Large intestine (tissue), 3 donors: Measurements from ENCODE around the gene PRDM16. TPM values are rescaled to one million over a fixed set of nuclear protein-coding genes. Genes with fewer than 3 reads are reported as not detected.

Experiments used
- DNase-seq, 2 donors: peaks; one replicate each; pipeline versions ENCODE4 v3.0.0 to v3.0.0-alpha.2; 2013
- H3K27ac ChIP-seq: one replicate; pipeline ENCODE4 v1.5.1; 2013; ENCODE audit warnings: low read length
- H3K27me3 ChIP-seq: 2 replicates; pipeline ENCODE4 v1.6.1; 2013; ENCODE audit warnings: low read length; ENCODE audit not compliant: control insufficient read depth, insufficient read depth
- H3K36me3 ChIP-seq: 2 replicates; pipeline ENCODE4 v1.6.1; 2013; ENCODE audit warnings: low read length; ENCODE audit not compliant: control insufficient read depth, insufficient read depth
- H3K4me1 ChIP-seq: one replicate; pipeline ENCODE4 v1.6.1; 2013; ENCODE audit warnings: low read length; ENCODE audit not compliant: control insufficient read depth, insufficient read depth
- H3K4me3 ChIP-seq: one replicate; pipeline ENCODE4 v1.5.1; 2013; ENCODE audit warnings: low read length
- H3K9me3 ChIP-seq: one replicate; pipeline ENCODE4 v1.6.1; 2013; ENCODE audit warnings: mild to moderate bottlenecking, low read depth, low read length, moderate library complexity; ENCODE audit not compliant: control insufficient read depth
- WGBS: methylation state at CpG from one replicate; pipeline ENCODE4 v1.1.5; 2013; ENCODE audit warnings: low lambda C conversion rate; ENCODE audit not compliant: insufficient coverage; 5-methylcytosine and 5-hydroxymethylcytosine counted together
- polyA plus RNA-seq: library from polyadenylated mRNA; unstranded; fragments of 120-200 nt; gene quantifications from one replicate; pipeline ENCODE4 v1.2.1, GENCODE V29; 2013

PRDM16 gene
- polyA plus RNA-seq, 1 donor: 20.6 TPM

GRCh38 chr1:3386205-3387002 lies 317.4 kb downstream of the PRDM16 start:
- H3K9me3 ChIP-seq: no peaks in the 10 kb centered on the region
- H3K36me3 ChIP-seq: no peaks in the 10 kb centered on the region
- H3K27ac ChIP-seq: no peak overlapping the region
- WGBS: no CpG with 5 or more reads among the region's 23 CpGs
- H3K4me1 ChIP-seq: peaks cover 4% of the 10 kb centered on the region
- peaks cover 23% of the 10 kb centered on the region for H3K27me3 ChIP-seq
- no peak overlapping the region for H3K4me3 ChIP-seq
- no peak for DNase-seq

DNA sequence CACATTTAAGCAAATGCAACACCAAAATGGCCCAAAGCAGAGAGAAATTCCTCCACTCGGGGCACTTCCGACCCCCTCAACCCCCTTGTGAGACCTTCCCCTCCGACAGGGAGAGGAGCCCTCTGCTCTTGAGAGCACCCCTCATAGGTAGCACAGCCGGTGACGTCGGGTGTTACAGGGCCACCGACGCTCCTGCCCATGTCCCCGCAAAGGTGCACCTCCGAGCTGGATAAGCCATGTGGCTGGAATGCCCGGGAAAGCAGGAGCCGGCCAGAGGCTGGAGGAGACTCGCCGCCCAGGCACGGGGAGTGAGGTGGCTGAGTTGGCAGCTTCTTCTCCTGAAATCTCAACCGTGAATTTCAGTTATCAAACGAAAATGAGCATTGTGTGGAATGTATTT lies 318.4 kb downstream of the PRDM16 start:
- H3K4me3 ChIP-seq: no peak overlapping the region
- no CpG with 5 or more reads among the region's 17 CpGs for WGBS
- no peak overlapping the region for H3K27ac ChIP-seq
- no peak for DNase-seq
- H3K4me1 ChIP-seq: peaks cover 4% of the 10 kb centered on the region
- no peaks in the 10 kb centered on the region for H3K36me3 ChIP-seq
- peaks cover 32% of the 10 kb centered on the region for H3K27me3 ChIP-seq
- no peaks in the 10 kb centered on the region for H3K9me3 ChIP-seq

DNA sequence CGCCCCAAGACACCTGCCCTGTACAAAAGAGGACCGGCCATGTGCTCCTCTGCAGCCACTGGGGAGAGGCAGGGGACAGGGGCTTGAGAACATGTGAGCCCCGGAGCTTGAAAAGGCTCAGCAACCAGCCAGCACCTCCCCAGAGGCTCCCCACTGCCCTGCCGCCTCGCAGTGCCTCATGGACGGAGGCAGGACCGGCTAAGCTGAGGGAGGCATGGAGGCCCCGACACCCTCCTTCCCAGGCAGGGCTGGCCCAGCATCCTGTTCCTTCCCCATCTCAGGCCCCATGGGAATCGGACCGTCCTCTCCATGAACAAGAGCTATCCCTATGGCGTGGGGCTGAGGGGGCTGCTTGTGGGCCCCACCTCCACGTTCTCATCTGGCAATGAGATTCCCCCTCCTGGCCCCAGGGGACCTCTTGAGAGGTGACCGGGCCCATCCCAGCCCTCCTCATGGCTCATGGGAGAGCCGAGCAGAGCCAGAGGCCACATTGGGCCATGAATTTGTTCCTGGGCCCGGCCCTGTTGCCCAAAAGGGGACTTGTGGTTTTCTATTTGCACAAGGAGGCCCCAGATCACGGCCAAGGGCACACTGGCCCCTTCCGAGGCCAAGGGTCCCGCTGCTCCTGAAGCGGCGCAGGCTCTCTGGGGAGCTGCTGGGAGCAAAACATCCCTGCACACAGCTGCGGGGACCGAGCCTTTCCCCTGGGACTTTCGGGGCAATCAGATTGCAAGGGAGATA lies 320.3 kb downstream of the PRDM16 start:
- H3K36me3 ChIP-seq: no peaks in the 10 kb centered on the region
- DNase-seq: no peak
- H3K27ac ChIP-seq: no peak overlapping the region
- H3K27me3 ChIP-seq: peaks cover 50% of the 10 kb centered on the region
- no peak overlapping the region for H3K4me3 ChIP-seq
- H3K9me3 ChIP-seq: no peaks in the 10 kb centered on the region
- no CpG with 5 or more reads among the region's 23 CpGs for WGBS
- H3K4me1 ChIP-seq: peaks cover 8% of the 10 kb centered on the region

DNA sequence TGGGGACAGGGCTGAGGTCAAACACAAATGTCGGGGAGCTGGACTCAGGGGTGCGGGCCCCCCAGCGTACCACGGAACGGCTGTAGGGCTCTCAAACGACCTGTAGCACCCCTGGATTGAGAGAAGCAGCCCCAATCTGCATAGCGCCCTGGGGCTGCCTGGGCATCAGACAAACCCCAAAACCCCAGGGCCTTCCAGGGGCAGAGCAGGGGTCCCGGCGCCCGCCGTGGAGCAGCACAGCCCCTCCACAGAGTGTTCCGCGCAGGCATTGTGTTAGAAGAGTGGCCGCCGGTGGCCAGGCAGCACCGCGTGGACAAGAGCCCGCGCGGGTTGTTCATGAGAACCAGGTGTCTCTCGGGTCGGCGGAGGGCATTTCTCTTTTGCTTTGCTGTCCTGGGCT lies 321.3 kb downstream of the PRDM16 start:
- no peak for DNase-seq
- Histone ChIP-seq H3K27me3 (peaks cover 60% of the 10 kb centered on the region), H3K4me3 (no peak overlapping the region), H3K27ac (no peak overlapping the region), H3K4me1 (peaks cover 8% of the 10 kb centered on the region), H3K36me3 (no peaks in the 10 kb centered on the region), H3K9me3 (no peaks in the 10 kb centered on the region)
- WGBS: no CpG with 5 or more reads among the region's 23 CpGs

DNA sequence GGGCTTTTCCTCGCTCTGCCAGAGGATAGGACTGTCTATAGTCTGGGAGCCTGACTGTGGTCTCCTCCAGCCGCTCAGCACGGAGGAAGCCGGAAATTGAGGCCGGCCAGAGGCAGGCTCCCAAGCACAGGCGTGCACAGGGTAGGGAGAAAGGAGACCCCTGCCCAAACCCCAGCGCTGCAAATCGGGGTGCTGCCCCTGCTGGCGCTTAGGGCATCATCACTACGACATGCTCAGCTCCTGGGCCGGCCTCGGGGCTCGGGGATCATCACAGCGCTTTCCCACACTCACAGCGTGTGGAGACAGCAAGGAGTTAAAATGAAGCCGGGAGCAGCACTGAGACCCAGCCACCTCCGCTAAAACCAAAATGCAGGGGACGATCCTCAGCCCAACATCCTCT lies 322.7 kb downstream of the PRDM16 start:
- H3K4me3 ChIP-seq: no peak overlapping the region
- WGBS: 65% methylated on average over 4 of the region's 18 CpGs

DNA sequence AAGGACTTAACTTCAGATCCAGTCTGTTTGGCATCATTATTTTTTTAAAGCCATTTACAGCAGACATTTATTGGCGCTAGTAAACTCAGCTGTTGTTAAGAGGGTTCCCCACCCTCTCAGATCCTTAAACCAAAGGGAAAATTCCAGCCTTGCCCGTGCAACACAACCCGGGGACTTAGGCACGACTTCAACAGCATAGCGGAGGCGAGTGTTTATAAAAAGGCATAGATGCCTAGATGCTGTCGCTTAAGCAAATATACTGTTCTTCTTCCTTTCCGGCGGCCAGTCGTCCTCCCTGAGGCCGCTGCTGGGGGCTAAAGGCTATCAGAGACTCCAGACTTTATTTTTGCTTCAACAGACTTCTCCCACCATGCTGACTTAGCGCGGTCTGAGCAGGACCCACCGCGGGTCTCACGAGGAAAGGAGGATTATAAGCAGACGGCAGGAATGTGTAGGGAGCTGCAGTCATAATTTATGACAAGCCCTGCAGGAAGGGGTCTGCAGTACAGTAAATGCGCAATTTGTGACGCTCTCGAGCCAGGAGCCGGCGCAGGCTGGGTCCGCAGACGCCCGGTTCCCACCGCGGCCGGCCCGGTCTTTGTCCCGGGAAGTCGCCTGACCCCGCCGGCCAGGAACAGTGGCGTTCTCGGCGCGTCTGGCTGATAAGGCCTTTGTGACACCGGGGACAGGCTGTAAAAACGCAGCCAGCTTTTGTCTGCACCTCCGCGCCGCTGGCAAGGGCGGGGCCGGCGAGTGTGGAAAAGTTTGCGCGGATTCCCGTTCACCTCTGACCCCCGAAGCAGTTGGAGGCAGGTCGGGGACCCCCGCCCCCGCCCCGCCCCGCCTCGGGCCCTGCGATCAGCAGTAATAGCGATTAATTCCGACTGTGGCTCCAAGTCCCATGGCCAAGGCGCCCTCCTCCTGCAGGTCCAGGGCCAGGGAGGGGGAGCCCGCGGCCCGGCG lies 324.3 kb downstream of the PRDM16 start:
- Histone ChIP-seq H3K4me1 (peaks cover 8% of the 10 kb centered on the region), H3K27me3 (peaks cover 61% of the 10 kb centered on the region), H3K4me3 (peak overlapping the region; percentile 38), H3K9me3 (no peaks in the 10 kb centered on the region), H3K27ac (no peak overlapping the region), H3K36me3 (no peaks in the 10 kb centered on the region)
- DNase-seq: peak in 1 of 2 donors; percentile 75
- 20% methylated on average over 1 of the region's 63 CpGs for WGBS

More for the DNA sequence above, 322.7 kb downstream of the PRDM16 start:
- no peak for DNase-seq
- H3K9me3 ChIP-seq: no peaks in the 10 kb centered on the region
- peaks cover 68% of the 10 kb centered on the region for H3K27me3 ChIP-seq
- H3K27ac ChIP-seq: no peak overlapping the region
- peaks cover 8% of the 10 kb centered on the region for H3K4me1 ChIP-seq
- H3K36me3 ChIP-seq: no peaks in the 10 kb centered on the region

DNA sequence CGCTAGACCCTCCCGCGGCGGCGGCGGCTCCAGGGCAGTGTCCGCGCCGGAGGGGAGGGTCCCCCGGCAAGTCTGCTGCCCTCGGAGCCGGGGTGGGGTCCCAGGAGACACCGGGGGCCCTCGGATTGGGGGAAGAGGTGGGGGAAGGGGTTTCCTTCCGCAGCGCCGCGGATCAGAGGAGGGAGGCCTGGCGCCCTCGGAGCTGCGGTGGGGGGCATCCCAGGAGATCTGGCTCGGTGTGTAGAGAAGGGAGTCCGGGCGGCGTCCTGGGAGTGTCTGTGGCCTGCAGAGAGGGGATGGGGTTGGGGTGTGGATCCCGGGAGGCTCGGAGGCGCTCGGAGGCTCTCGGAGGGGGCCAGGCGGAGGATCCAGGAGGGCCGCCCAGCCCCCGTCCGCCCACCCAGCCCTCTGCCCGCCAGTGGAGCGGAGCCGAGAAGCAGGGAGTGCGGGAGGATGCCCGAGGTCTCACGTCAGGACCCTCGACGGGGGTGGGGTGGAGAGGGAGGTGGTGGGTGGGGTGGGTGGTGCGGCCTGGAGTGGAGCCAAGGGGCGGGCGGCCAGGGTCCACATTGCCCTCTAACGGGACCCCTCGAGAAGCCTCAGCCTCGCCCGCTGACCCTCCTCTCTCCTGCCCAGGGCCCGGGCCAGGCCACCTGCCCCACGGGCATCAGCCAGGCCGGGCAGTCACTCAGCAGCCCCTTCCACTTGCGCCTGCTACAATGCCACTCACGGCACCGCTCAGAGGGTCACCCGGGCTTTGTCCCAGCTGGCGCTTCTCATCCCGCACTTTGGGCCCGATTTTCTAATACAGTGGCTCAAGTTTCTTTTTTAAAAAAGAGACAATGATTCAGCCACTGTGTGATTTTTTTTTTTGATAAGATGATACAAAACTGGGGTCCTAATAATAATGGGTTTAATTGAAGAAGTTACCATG lies 325.3 kb downstream of the PRDM16 start:
- H3K4me3 ChIP-seq: peak overlapping the region; percentile 38
- no peak overlapping the region for H3K27ac ChIP-seq
- no CpG with 5 or more reads among the region's 59 CpGs for WGBS
- DNase-seq: no peak
- peaks cover 60% of the 10 kb centered on the region for H3K27me3 ChIP-seq
- peaks cover 8% of the 10 kb centered on the region for H3K4me1 ChIP-seq
- no peaks in the 10 kb centered on the region for H3K9me3 ChIP-seq
- H3K36me3 ChIP-seq: no peaks in the 10 kb centered on the region

DNA sequence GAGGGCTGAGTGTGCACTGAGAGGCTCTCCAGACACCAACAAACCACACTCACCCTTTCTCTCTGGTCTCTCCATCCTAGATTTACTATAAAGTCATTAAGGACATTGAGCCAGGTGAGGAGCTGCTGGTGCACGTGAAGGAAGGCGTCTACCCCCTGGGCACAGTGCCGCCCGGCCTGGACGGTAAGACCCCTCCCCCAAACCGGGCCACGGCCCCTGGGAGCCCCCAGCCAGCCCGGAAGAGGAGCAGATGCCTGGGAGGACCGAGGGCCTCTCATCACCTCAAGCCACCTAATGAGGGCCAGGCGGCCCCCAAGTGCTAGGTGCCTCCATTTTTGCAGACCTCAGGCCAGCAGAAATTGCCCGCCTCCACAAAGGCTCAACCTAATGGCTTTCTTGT lies 327.4 kb downstream of the PRDM16 start:
- Histone ChIP-seq H3K4me3 (no peak overlapping the region), H3K4me1 (peaks cover 4% of the 10 kb centered on the region), H3K27me3 (peaks cover 52% of the 10 kb centered on the region), H3K9me3 (no peaks in the 10 kb centered on the region), H3K36me3 (no peaks in the 10 kb centered on the region), H3K27ac (no peak overlapping the region)
- no CpG with 5 or more reads among the region's 11 CpGs for WGBS
- DNase-seq: no peak

DNA sequence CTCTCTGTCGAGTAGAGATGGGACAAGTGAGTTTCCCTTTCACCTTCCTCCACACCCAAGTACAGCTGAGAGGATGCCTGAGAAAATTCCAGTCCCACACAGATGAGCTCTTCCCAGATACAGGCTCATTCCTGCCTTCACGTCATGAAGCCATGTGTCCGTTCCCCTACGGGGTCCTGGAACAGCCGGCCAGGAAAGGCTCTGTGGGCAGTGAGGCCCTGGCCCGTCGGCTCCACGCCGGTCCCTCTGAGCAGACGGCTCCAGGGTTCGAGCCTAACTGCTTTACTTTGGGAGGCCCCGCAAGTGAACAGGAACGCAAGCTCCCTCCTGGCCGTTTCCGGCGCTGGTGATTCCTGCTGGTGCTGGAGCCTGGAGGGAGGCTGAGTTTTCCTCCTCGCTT lies 328.3 kb downstream of the PRDM16 start:
- no CpG with 5 or more reads among the region's 17 CpGs for whole genome bisulfite sequencing
- Histone ChIP-seq H3K4me3 (no peak overlapping the region), H3K36me3 (no peaks in the 10 kb centered on the region), H3K27ac (no peak overlapping the region), H3K9me3 (no peaks in the 10 kb centered on the region), H3K27me3 (peaks cover 43% of the 10 kb centered on the region), H3K4me1 (peaks cover 4% of the 10 kb centered on the region)
- no peak for DNase-seq
